22Rv1 (cell line): ENCODE measurements around the gene CCDC57.

Source experiments
- CTCF ChIP-seq: fragments of 450-650 bp; IDR thresholded peaks from 2 replicates; pipeline ENCODE4 v1.5.1; 2017; ENCODE audit warnings: mild to moderate bottlenecking
- ZFX ChIP-seq: fragments of 450-650 bp; IDR thresholded peaks from 2 replicates; pipeline ENCODE4 v1.6.1; 2017; ENCODE audit warnings: antibody characterized with exemption, borderline replicate concordance

GRCh38 chr17:82124101-82124500 is 88.5 kb downstream of the CCDC57 start:
- TF ChIP-seq CTCF (no peak), ZFX (no peak)
